Measurements from ENCODE around the gene EPHA7. TPM values are rescaled to one million over a fixed set of nuclear protein-coding genes. Genes with fewer than 3 reads are reported as not detected.
A peak's percentile ranks its signal among the peaks of the same experiment; 100 is the strongest.

The EPHA7 gene
- total and polyA plus RNA-seq, 2 of the 4 experiments (the other 2 are of a cell fraction): not detected

DNA sequence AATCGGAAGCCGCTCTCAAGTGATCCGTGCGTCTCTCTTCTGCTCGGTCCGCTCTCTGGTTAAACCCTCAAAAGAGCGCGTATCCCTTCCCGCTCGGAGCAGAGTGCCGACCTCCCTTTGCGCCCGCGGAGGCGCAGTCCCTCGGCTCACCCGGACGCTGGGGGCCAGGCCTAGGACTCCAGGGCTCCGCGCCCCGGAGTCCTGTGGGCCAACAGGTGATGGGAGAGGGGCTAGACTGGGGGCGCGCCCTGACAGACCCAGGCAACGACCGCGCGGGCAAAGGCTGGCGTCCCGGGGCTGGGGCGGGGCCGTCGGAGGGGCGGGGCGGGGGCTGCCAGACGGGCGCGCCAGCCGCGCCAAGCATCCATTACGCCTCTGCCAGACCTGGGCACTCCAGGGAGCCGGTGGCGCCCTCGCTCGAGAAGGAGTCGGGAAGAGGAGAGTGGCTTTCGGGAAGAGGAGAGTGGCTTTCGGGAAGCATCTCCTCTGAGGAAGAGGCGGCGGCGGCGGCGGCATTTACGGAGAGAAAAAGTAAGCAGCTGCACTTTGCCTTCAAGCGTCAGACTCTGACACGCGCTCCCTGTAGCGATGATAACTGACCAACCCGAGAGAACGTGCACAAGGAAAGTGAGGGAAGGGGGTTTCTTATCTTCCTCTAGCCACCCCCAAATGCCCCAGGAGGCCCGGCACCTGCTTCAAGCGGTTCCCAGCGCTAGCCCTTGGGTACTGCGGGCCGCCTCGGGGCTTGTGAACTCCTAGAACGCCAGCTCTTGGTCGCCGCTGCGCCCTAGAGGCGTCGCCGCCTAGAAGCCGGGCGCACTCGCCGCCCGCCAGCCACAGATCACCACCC is 2.6 kb downstream of the EPHA7 start:
- Histone ChIP-seq H3K27ac (ENCODE audit: insufficient read depth, low read length) (no peak overlapping the region), H2AK5ac (ENCODE audit: low read depth, low read length) (no peak overlapping the region), H3K4me1 (ENCODE audit: control insufficient read depth, insufficient read depth, low read length) (no peaks in the 10 kb centered on the region; the same call in 1 of the 2 replicates), H2BK20ac (ENCODE audit: low read depth, low read length) (no peak overlapping the region), H2BK120ac (ENCODE audit: low read depth, low read length) (no peak overlapping the region), H2AFZ (replicated peaks; ENCODE audit: low read length, poor library complexity) (peak overlapping the region; percentile 69), H3K4ac (ENCODE audit: low read depth, low read length) (no peak overlapping the region), H4K20me1 (ENCODE audit: insufficient read depth, low read length) (no peaks in the 10 kb centered on the region), H3K56ac (ENCODE audit: extremely low read depth, insufficient read depth, low read length) (no peak overlapping the region), H3K4me2 (ENCODE audit: low read depth, low read length) (peak overlapping the region; percentile 41; the same call in 1 of the 2 replicates), H3K27me3 (ENCODE audit: control insufficient read depth, insufficient read depth, low read length) (peaks cover 29% of the 10 kb centered on the region), H4K91ac (ENCODE audit: insufficient read depth, low read depth, low read length) (no peak overlapping the region), H4K8ac (ENCODE audit: low read depth in 2 of 2, low read length in 2 of 2) (no peak overlapping the region), H2BK5ac (ENCODE audit: low read depth, low read length, poor library complexity, severe bottlenecking) (no peak overlapping the region), H3K36me3 (ENCODE audit: control insufficient read depth, insufficient read depth, low read length) (no peaks in the 10 kb centered on the region), H3K14ac (replicated peaks; ENCODE audit: low read depth, low read length) (no peak overlapping the region), H3K9me3 (ENCODE audit: control insufficient read depth, insufficient read depth, low read length) (no peaks in the 10 kb centered on the region), H2AK9ac (replicated peaks; ENCODE audit: low read depth, low read length, poor library complexity) (no peak overlapping the region), H3K23ac (ENCODE audit: low read depth, low read length) (no peak overlapping the region), H2BK15ac (ENCODE audit: low read depth, low read length) (no peak overlapping the region), H3K9me1 (ENCODE audit: insufficient read depth, low read length) (no peaks in the 10 kb centered on the region), H3K4me3 (ENCODE audit: insufficient read depth, low read depth, low read length) (no peak overlapping the region), H3K9ac (ENCODE audit: low read depth, low read length) (no peak overlapping the region), H3K79me1 (ENCODE audit: low read depth in 1 of 2, low read length in 2 of 2) (no peaks in the 10 kb centered on the region), H4K5ac (ENCODE audit: low read depth, low read length) (no peak overlapping the region), H3K18ac (ENCODE audit: low read depth, low read length) (no peak overlapping the region)
- TF ChIP-seq FOS (IDR thresholded peaks at IDR 0.05; ENCODE audit: low read depth, low read length) (no peak), CEBPB (IDR thresholded peaks at IDR 0.05; ENCODE audit: low read depth, low read length) (no peak), CHD1 (IDR thresholded peaks at IDR 0.05; ENCODE audit: low read depth, low read length) (no peak)
- DNase-seq (no peak), ATAC-seq (ENCODE audit: low read depth) (no peak)
- ChIA-PET CTCF (no interaction called here), POLR2A (ENCODE audit: unreplicated experiment) (no interaction called here)
- no TSS peak for BruUV-seq (replicated peaks)
- in situ Hi-C loops (cut with MboI; ENCODE audit: low sequenced_read_pairs): no loop called here
- 0% methylated on average over 14 of the region's 77 CpGs; no CpG with 5 or more reads in 1 of the 2 experiments for WGBS, 2 experiments (ENCODE audit: extremely low coverage in 2 of 2, insufficient read length in 1 of 2)
- intact Hi-C loops (cut with micrococcal nuclease): loop anchor here (10.0 kb wide), 1 partner anchor 1982 kb away; no protein-coding TSS in a partner anchor
- dilution Hi-C loops (cut with HindIII; ENCODE audit: low sequenced_read_pairs, unreplicated experiment): no loop called here
